Right ventricle myocardium superior (tissue), 1 donor: ENCODE measurements around the gene NTM. TPM values are rescaled to one million over a fixed set of nuclear protein-coding genes. Genes with fewer than 3 reads are reported as not detected.

Source experiments
- ATAC-seq: fragments of 200-7000 bp; cut with Tn5 transposase; one replicate; pipeline ENCODE4 v1.9.1; 2020; ENCODE audit warnings: mild to moderate bottlenecking; ENCODE audit not compliant: poor library complexity
- DNase-seq: peaks from one replicate; pipeline ENCODE4 v3.0.0-alpha.2; 2020
- intact Hi-C: fragments of 100-400 bp; cut with DNase I; formaldehyde crosslinking; loops from one replicate; pipeline ENCODE4 v1.11.2; 2022
- total RNA-seq: library from RNA; stranded (reverse); fragmentation: NEBNext Ultra II Directional; extraction: Animal tissue kit (Norgen Biotek cat#: 25700); gene quantifications from one replicate; pipeline ENCODE4 v1.2.1, GENCODE V29; 2021
- donor health status: DM: no; HTN: yes; CAD: no; lungs with severe emphysema.

NTM gene
- total RNA-seq, 1 donor from 2014 or later, result 1.5 TPM

DNA sequence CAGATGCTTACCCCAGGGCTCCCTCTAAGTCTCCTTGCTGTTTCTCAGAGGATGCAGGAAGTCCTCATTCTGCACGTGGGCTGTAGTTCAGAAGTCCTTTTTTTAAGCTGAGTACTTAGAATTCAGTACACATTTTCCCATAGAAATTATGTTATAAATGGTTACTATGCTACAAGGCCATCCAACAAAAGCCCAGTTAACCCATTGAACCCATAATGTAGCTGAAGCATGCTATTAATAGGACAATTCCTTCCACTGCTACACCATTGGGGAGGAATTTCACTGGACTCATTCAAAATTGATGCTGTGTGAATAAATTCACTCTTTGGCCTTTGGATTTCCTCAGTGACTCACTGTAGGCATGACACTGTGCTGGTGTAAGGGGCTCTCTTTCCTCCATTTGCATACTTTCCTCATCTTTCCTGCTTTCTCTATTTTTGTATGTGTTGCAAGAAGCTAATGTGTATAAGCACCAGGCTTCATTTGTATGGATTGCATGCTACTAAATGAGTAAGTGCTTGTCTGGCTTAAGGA, 148.0 kb downstream of the NTM start:
- intact Hi-C loops, result no loop called here
- no peak for ATAC-seq

DNA sequence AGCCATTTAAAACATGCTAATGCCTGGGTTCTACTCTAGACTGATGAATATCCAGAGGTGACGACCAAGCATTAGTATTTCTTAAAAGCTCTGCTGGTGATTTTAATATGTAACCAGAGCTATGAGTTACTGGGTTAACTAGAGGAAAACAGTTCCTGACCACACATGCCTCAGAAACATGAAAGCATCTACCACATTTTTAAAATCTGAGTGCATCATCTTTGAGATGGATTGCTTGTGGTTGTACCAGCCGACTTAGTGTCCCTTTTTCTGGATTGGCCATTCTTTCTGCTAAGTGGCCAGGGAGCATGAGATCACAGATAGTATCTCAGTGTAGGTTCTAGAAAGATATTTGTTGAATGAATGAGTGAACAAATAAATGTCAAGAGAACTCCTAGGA, 152.4 kb downstream of the NTM start:
- intact Hi-C loops, result no loop called here
- ATAC-seq, result no peak
- no peak for DNase-seq

More for the DNA sequence above, 148.0 kb downstream of the NTM start:
- DNase-seq, result no peak

DNA sequence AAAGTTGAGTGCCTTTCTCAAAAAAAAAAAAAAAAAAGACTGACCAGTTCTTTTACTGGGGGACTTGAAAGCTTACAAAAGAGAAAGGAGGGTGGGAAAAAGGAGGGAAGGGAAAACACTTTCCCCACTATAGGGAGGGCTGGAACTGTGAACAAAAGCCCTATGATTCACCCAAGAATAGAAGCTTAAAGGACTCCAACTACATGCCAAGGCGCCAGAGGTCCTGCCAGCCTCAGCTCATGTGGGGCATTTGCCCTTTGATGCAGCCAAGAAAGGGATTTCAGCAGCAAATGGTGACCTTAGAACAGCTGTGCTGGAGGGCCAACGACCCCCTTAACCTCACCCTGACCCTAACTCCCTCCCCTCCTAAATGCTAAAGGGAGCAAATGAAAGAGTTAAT, 160.0 kb downstream of the NTM start:
- no peak for ATAC-seq
- no peak for DNase-seq
- intact Hi-C loops, result no loop called here

DNA sequence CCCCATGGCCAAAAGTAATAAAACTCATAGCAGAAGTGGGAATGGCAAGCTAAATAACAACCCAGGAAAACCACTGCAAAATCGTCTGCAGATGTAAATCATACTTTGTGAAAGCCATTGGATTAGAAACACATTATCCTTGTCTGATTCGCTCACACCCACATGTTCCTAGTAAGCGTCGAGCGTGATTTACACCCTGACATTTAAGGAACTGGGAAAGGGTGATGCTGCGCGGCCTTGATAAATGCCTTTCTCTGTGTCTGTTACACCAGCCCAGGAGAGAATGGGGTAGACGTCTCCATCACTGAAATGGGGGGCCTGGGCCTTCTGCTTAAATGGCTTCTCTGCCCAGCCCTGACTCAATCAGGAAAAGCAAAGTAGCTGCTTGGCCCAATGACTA, 162.7 kb downstream of the NTM start:
- DNase-seq, result no peak
- intact Hi-C loops, result no loop called here
- no peak for ATAC-seq

GRCh38 chr11:131533998-131534397, 163.6 kb downstream of the NTM start:
- ATAC-seq (no peak), DNase-seq (no peak)
- intact Hi-C loops, result no loop called here

DNA sequence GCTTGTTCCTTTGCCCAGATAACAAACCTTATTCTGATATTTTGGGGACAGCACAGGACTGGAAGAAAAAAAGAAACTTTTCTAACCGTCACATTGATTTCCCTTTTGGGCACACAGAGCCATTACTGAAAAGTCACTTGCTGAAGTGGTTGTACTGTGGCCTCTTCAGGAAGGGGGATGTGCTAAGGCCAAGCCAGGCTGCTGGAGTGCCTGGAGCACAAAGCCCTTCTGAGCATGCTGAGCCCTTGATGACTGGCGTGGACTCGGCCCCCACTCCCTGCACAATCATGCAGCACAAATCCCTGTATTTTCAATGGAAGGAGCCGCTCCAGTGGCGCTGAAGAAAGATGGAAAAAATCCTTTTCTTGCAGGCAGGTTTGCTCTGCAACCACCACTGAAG, 164.2 kb downstream of the NTM start:
- intact Hi-C loops, result no loop called here
- ATAC-seq (no peak), DNase-seq (no peak)

DNA sequence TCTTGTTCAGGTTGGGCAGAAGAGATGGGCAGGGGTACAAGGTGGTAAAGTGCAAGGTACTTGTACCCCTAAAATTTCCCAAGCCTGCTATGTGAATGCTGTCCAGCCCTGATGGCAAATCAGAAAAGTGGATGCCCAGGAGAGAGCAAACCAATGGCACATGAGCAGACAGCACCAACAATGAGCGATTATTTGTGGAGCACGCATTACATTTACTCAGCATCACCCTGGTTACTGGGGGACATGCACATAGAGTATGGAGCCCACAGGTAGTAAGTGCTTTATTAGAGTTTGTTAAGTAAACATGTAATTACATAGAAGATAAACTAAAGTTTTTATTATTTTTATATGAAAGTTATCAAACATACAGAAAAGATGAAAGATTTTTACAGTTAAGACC, 165.7 kb downstream of the NTM start:
- intact Hi-C loops, result no loop called here
- no peak for ATAC-seq
- no peak for DNase-seq

DNA sequence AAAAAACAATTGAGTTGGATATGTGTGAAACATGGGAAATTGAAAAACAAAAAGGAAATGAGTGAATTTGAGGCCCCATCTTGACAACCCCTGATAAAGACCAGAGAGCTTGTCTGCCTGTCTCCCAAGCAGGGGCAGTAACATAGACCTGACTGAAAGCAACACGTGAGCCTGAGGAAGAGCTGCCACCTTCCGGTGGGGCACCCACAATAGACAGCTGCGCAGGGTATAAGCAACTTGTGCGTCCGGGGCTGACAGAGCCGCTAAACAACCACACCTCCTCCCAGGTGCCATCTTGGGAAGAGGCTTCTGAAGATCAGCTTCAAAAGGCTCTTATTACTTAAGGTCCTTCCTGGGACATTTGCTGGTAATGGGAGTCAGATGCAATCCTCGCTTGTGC, 166.8 kb downstream of the NTM start:
- ATAC-seq, result no peak
- intact Hi-C loops, result no loop called here
- no peak for DNase-seq

DNA sequence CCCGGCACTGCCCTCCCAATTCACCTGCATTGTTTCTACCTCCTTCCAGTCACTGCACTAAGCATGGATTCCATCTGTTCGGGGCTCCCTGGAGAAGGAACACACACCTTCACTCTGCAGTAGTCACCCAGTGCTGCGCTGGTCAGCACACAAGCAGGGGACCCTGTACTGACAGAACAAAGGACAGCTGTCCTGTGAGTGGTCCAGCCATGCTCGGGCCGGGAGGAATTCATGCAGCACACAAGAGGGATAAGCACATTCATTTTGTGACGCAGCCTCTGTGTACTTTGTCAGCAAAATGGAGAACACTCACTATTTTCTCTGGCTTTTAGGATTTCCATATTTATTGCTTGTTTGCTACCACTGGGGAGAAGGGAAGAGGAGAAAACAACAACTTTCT, 167.3 kb downstream of the NTM start:
- ATAC-seq (no peak), DNase-seq (no peak)
- intact Hi-C loops, result no loop called here

DNA sequence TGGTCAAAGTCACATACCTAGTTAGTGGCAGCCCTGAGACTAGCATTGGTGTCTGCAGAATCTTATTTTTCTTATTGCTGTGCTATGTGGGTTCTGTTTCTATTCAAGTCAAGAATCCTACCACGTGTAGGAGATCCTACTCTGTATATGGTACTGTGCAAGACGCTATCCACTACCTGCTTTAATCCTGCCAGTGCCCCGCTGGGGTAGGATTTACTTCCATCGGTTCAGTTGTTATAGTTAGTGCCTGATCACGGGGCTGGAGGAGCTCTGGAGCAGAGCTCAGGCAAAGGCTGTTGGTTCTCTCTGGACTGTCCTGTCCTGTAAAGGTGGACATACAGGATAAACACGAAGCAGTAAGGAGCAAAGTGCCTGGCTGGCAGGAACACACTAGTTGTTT, 167.9 kb downstream of the NTM start:
- intact Hi-C loops, result no loop called here
- DNase-seq (no peak), ATAC-seq (no peak)

GRCh38 chr11:131540676-131541075, 170.3 kb downstream of the NTM start:
- DNase-seq, result no peak
- intact Hi-C loops, result no loop called here
- ATAC-seq, result no peak

- DNase-seq (no peak), ATAC-seq (no peak)
- intact Hi-C loops, result no loop called here
Measured at GRCh38 chr11:131543389-131544025, 173.1 kb downstream of the NTM start.

GRCh38 chr11:131544591-131544990, 174.2 kb downstream of the NTM start:
- ATAC-seq (no peak), DNase-seq (no peak)
- intact Hi-C loops, result no loop called here

- ATAC-seq (no peak), DNase-seq (no peak)
- intact Hi-C loops, result no loop called here
Measured at GRCh38 chr11:131546218-131546895, 175.9 kb downstream of the NTM start.

- intact Hi-C loops, result no loop called here
- DNase-seq, result no peak
- no peak for ATAC-seq
Measured at GRCh38 chr11:131549099-131549498, 178.7 kb downstream of the NTM start.

- DNase-seq (no peak), ATAC-seq (no peak)
- intact Hi-C loops, result no loop called here
Measured at GRCh38 chr11:131549770-131550169, 179.4 kb downstream of the NTM start.

- DNase-seq (no peak), ATAC-seq (no peak)
- intact Hi-C loops, result no loop called here
Measured at GRCh38 chr11:131560287-131560686, 189.9 kb downstream of the NTM start.

DNA sequence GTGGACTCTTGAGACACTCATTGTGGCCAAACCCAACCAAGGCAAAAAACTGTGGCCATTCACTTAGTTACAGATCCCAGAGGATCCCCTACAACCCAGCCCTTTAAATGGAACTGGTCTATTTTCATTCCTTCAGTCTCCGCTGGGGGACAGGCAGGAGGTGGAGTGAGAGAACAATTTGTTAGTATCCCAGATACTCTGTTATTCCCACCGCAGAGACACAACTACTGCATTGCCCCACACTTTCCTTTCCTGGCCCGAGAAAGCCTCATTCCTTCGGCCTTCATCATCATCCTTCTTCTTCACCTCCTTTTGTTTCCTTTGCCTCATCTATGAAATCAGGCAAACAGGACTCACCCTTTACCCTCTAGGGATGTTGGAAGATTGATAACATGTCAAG, 191.1 kb downstream of the NTM start:
- ATAC-seq (no peak), DNase-seq (no peak)
- intact Hi-C loops, result no loop called here

DNA sequence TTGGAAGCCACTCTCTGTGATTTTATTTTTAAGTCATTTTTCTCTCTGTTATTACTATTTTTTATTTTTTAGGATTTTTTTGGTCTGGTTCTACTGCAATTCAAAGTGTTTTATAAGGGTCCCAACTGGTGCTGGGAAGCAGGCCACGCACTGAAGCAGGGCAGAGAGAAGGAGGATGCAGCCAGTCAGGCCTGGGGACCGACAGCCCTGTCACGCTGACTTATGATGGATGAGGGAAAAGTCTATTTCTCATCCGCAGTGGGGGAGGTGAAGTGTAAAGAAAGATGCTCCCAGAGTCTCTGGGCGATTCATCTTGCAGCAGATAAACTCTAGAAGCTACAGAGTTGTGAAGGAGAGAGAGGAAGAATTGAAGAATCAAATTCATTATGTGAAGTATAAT, 191.6 kb downstream of the NTM start:
- intact Hi-C loops, result no loop called here
- DNase-seq, result no peak
- ATAC-seq, result no peak

GRCh38 chr11:131568318-131568717, 197.9 kb downstream of the NTM start:
- no peak for DNase-seq
- no peak for ATAC-seq
- intact Hi-C loops, result no loop called here

DNA sequence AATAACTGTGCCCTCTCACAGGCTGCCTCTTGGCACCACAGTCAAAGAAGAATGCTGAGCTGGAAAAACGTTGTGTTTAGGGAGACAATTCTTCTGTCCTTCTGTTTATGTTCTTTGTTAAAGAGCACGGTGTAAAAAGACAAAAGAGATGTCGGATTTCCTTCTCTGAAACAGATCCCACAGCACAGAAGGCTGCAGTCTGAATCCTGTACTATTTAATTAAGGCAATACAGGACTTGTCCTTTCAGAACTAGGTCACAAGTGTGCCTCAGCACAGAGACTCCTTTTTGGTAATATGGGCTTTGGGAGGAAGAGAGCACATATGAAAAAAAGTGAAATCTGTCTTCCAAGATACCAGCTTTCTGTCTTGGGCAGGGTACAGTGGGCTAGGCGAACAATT, 201.2 kb downstream of the NTM start:
- ATAC-seq, result no peak
- intact Hi-C loops, result no loop called here
- no peak for DNase-seq
